Mesodermal cell (in vitro differentiated cells): Measurements from ENCODE around the gene PFKP.

Source experiments
- H3K27ac ChIP-seq: 2 replicates; pipeline ENCODE4 v1.7.0; 2013; ENCODE audit warnings: mild to moderate bottlenecking, low read depth, low read length, moderate library complexity; ENCODE audit not compliant: severe bottlenecking
- H3K36me3 ChIP-seq: 2 replicates; pipeline ENCODE4 v1.7.1; 2013; ENCODE audit warnings: mild to moderate bottlenecking, low read length, moderate library complexity; ENCODE audit not compliant: control insufficient read depth, insufficient read depth
- H3K4me1 ChIP-seq: one replicate; pipeline ENCODE4 v1.7.1; 2013; ENCODE audit warnings: mild to moderate bottlenecking, low read length; ENCODE audit not compliant: insufficient read depth, control insufficient read depth, poor library complexity, severe bottlenecking
- H3K4me3 ChIP-seq: 2 replicates; pipeline ENCODE4 v1.7.0; 2013; ENCODE audit warnings: low read length, control low read depth, mild to moderate bottlenecking; ENCODE audit not compliant: insufficient read depth, poor library complexity, severe bottlenecking; ENCODE audit errors: extremely low read depth
- H3K9me3 ChIP-seq: 2 replicates; pipeline ENCODE4 v1.7.1; 2013; ENCODE audit warnings: mild to moderate bottlenecking, low read length, moderate library complexity; ENCODE audit not compliant: control insufficient read depth
- WGBS, 2 experiments: methylation state at CpG; one replicate each; pipeline ENCODE4 v1.1.5; 2013; ENCODE audit warnings: missing lambda C conversion rate in 2 of 2; ENCODE audit not compliant: insufficient coverage in 2 of 2; 5-methylcytosine and 5-hydroxymethylcytosine counted together

The PFKP gene

GRCh38 chr10:3126741-3127346 is 59.5 kb downstream of the PFKP start:
- H3K27ac ChIP-seq: peak overlapping the region; percentile 8
- H3K4me3 ChIP-seq: no peak overlapping the region
- 85 to 86% methylated on average over 23 of the region's 25 CpGs for WGBS, 2 experiments
- H3K36me3 ChIP-seq: peaks cover 97% of the 10 kb centered on the region
- H3K9me3 ChIP-seq: no peaks in the 10 kb centered on the region
- H3K4me1 ChIP-seq: peaks cover 31% of the 10 kb centered on the region

GRCh38 chr10:3127921-3128320 is 60.6 kb downstream of the PFKP start:
- peak overlapping the region; percentile 23 for H3K27ac ChIP-seq
- 86 to 88% methylated on average over 8 to 10 of the region's 10 CpGs for WGBS, 2 experiments
- no peaks in the 10 kb centered on the region for H3K9me3 ChIP-seq
- peaks cover 97% of the 10 kb centered on the region for H3K36me3 ChIP-seq
- no peak overlapping the region for H3K4me3 ChIP-seq
- peaks cover 23% of the 10 kb centered on the region for H3K4me1 ChIP-seq

GRCh38 chr10:3128379-3129130 is 61.2 kb downstream of the PFKP start:
- WGBS, 2 experiments: 97 to 98% methylated on average over 20 to 24 of the region's 24 CpGs
- Histone ChIP-seq H3K27ac (no peak overlapping the region), H3K4me1 (peaks cover 21% of the 10 kb centered on the region), H3K4me3 (no peak overlapping the region), H3K9me3 (no peaks in the 10 kb centered on the region), H3K36me3 (peaks cover 97% of the 10 kb centered on the region)

GRCh38 chr10:3129581-3130340 is 62.4 kb downstream of the PFKP start:
- 97 to 98% methylated on average over 30 to 40 of the region's 40 CpGs for WGBS, 2 experiments
- Histone ChIP-seq H3K27ac (no peak overlapping the region), H3K4me3 (no peak overlapping the region), H3K4me1 (peaks cover 24% of the 10 kb centered on the region), H3K36me3 (peaks cover 99% of the 10 kb centered on the region), H3K9me3 (no peaks in the 10 kb centered on the region)

- no peak overlapping the region for H3K27ac ChIP-seq
These were observed 63.8 kb downstream of the PFKP start for GRCh38 chr10:3131098-3131497.

GRCh38 chr10:3132036-3133025 is 65.0 kb downstream of the PFKP start:
- no peak overlapping the region for H3K27ac ChIP-seq
- H3K4me3 ChIP-seq: no peak overlapping the region
- peaks cover 99% of the 10 kb centered on the region for H3K36me3 ChIP-seq
- WGBS, 2 experiments: 95 to 98% methylated on average over 15 to 20 of the region's 22 CpGs
- no peaks in the 10 kb centered on the region for H3K9me3 ChIP-seq
- H3K4me1 ChIP-seq: peaks cover 5% of the 10 kb centered on the region

More at GRCh38 chr10:3131098-3131497, 63.8 kb downstream of the PFKP start:
- 91 to 97% methylated on average over 1 to 4 of the region's 4 CpGs for WGBS, 2 experiments
- H3K9me3 ChIP-seq: no peaks in the 10 kb centered on the region
- peaks cover 99% of the 10 kb centered on the region for H3K36me3 ChIP-seq
- H3K4me1 ChIP-seq: peaks cover 16% of the 10 kb centered on the region
- H3K4me3 ChIP-seq: no peak overlapping the region

GRCh38 chr10:3133948-3134347 is 66.6 kb downstream of the PFKP start:
- WGBS, 2 experiments: 75 to 96% methylated on average over 3 to 4 of the region's 5 CpGs
- Histone ChIP-seq H3K27ac (no peak overlapping the region), H3K4me1 (peaks cover 4% of the 10 kb centered on the region), H3K36me3 (peaks cover 99% of the 10 kb centered on the region), H3K4me3 (no peak overlapping the region), H3K9me3 (no peaks in the 10 kb centered on the region)

- WGBS, 2 experiments: no CpG with 5 or more reads among the region's 3 CpGs
- Histone ChIP-seq H3K27ac (no peak overlapping the region), H3K9me3 (no peaks in the 10 kb centered on the region), H3K4me3 (no peak overlapping the region), H3K4me1 (peaks cover 4% of the 10 kb centered on the region), H3K36me3 (peaks cover 99% of the 10 kb centered on the region)
These were observed 67.7 kb downstream of the PFKP start for GRCh38 chr10:3135006-3135405.

- Histone ChIP-seq H3K27ac (no peak overlapping the region), H3K4me1 (peaks cover 4% of the 10 kb centered on the region), H3K36me3 (peaks cover 99% of the 10 kb centered on the region), H3K4me3 (no peak overlapping the region), H3K9me3 (no peaks in the 10 kb centered on the region)
- WGBS, 2 experiments: 95 to 96% methylated on average over 9 to 10 of the region's 14 CpGs
These were observed 69.0 kb downstream of the PFKP start for GRCh38 chr10:3136336-3136735.
